ENCODE data around the gene GEMIN4.
"Not testable (repeated sequence)": the region's sequence is repeated elsewhere in the genome, so short reads cannot be mapped to it uniquely, and the experiment has no call there.

GEMIN4 gene

DNA sequence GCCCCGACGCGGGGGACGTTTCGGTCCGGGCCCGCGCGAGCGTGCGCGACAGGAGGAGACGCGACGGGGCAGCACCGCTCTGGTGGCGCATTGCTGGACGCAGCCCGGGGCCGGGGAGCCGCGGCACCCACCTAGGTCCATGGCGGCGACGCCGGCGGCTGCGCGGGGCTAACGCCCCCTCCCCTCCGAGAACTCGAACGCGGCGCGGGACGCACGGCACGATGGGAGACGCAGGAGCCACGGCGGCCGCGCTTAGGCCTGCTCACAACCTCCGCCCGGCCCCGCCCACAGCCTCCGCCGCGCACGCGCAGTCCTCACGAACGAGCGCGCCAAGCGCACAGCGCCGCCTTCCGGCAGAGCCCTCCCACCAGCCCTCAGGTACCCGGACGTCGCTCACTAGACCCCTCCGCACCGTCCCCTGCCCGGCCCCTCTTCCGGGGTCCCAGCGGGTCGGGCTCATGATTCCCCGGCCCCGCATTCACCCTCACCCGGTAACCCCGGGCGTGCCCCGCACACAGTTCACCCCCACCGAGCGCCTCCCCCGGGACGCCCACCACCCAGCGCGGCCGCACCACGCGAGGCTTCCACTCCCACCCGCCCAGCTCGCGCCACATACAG is at the start of gene GEMIN4:
Gene GEMIN4 (minus strand): TSS at position 263 of the 618 bp plus-strand sequence. CDS start 122 bp downstream, at position 141.
- peak; percentile 95 to 100 for DNase-seq

DNA sequence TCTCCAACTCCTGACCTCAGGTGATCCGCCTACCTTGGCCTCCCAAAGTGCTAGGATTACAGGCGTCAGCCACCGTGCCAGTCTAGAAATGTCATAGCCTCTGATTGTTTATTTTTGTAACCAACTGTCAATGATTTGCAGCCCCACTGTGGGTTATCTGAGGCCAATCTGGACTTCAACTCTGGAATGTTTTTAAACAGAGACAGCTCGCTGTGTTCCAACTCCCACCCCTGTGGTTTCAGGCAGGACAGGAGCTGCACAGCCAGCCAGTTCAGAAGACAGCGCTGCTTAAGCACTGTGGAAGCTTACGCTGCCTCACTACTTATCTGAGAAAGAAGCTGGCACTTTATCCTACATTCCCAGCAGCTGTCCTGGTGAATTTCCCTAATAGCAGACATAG is 49.6 kb upstream of the GEMIN4 start:
- no peak for DNase-seq

DNA sequence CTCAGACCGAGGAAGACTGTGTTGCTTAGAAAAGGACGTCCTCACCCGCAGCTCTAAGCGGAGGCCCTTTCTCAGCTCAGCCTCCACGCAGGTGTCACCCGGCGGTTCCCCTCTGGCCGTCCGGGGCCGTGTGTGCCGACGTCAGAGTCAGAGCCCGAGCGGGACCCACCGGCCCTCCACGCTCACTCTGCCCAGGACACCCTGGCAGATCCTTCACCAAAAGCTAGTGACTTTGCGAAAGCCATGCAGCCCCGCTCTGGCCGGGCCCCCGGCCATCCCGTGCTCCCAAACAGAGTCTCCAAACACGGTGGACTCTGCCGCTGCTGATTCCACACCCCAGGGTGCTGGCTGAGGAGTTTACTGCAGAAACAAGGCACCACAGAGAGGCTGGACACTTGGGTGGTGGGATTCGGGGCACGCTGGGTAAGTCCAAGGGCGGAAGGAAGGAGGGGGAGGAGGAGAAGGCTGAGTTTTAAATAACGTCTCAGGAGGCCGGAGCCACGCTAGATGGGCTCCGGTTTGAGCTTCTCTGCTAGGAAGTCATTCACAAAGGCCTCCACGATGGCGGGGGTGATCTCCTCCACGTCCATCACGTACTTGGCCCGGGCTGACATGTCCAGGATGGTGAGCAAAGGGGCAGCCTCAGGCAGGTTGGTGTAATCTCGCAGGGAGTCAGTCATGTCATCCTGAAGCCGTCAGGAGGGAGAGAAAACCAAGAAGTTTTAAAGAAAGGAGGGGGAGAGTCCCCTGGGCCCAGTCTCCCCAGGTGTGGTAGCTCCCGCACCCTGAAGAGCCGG is 48.6 kb upstream of the GEMIN4 start:
- DNase-seq = no peak

DNA sequence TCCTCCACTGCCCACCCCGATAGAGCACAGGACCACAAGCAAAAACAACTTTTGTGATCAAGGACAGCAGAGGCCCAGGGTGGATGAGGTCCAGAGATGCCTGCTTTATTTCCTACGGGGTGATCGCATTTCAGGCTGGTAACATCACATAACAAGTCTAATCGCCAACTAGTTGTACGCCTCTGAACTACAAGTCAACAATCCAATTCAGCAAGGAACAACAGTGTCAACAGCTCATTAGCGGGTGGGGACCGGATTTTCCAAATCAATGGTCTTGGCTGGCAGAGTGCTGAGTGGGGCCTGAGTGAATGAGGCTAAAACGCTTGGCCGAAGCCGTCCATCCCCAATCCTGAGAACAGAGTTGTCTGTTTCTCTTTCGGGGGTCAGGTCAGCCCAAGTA is 47.2 kb upstream of the GEMIN4 start:
- DNase-seq = no peak

GRCh38 chr17:798246-798645 is 46.2 kb upstream of the GEMIN4 start:
- DNase-seq = no peak

GRCh38 chr17:797236-797840 is 45.3 kb upstream of the GEMIN4 start:
- DNase-seq = no peak

DNA sequence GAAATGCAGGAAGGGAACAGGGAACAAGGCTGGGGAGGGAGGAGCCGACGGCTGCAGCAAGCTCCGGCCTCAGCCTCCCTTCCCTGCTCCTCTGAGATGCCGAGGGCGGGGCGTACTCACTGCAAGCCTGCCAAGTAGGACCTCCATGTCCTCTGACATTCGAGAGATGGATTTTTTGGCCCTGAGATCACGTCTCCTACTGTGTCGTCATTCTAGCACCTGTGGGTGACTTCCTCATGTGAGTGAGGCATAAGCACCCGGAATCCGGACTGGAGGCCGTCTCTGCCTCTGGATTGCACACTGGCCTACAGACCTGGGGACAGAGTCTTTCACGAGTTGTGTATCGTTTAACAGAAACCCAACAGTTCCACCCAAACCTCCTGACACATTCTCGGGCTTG is 44.5 kb upstream of the GEMIN4 start:
- no peak for DNase-seq

DNA sequence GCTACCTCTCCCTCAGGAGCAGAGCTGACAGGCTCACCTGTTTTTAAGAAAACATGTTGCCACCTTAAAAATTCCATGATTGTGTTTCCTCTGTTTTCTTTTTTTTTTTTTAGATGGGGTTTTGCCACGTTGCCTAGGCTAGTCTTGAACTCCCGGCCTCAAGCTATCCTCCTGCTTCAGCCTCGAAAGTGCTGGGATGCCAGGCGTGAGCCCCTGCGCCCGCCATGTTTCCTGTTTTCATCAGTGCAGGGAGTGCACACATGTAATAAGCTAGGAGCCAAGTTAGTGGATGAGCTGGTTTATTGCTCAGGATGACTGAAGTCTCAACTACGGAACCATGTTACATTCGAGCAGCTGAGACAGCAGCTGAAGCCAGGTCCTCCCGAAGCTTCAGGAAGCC is 43.7 kb upstream of the GEMIN4 start:
- no peak for DNase-seq

GRCh38 chr17:795276-795675 is 43.2 kb upstream of the GEMIN4 start:
- DNase-seq = no peak

DNA sequence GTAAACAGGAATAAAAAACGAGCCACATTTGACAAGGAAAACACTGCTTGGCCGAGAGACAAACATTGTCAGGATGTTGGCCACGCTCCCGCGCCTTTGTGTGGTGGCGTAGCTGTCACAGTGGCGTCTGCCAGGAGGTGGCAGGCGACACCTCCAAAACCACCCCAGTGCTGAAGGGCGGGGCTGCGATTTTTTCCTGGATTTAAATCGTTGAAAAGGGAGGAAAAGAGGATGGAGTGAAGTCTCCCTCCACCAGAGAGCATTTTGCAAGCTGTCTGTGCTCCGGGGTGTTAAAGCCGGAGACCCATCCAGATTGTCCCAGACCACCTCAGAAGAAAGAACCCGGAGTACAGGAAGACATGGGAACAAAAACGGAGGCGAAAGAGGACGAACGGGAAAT is 42.8 kb upstream of the GEMIN4 start:
- peak; percentile 17 to 24 for DNase-seq

DNA sequence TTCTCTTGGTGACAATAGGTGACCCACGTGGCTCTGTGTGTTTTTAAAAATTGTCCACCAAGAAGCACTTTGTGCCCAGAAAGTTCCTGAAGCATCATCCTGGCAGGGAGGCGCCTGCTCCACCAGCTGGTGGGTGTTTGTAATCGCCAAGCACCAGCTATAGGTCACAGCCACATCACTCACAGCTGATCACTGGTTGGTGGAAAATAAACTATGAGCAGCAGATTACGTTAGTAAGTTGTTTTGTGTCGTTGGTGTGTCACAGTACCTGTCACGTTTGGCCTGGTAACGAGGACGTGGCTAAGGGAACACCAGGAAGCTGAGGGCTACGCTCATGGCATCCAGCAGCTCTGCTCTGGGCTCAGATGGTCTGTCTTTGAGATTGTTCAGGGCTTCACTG is 40.2 kb upstream of the GEMIN4 start:
- no peak for DNase-seq

DNA sequence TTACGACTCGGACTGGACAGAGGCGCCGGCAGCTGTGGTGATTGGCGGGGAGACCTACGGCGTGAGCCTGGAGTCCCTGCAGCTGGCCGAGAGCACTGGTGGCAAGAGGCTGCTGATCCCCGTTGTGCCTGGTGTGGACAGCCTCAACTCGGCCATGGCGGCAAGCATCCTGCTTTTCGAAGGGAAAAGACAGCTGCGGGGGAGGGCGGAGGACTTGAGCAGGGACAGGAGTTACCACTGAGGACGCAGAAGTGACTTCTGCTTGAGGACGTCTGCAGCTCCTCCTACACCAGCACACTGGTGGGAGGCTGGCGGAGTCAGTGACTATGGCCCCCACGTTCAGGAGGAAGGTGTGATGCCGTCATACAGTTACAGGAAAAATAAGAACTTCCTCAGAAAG is 39.8 kb upstream of the GEMIN4 start:
- no peak for DNase-seq

DNA sequence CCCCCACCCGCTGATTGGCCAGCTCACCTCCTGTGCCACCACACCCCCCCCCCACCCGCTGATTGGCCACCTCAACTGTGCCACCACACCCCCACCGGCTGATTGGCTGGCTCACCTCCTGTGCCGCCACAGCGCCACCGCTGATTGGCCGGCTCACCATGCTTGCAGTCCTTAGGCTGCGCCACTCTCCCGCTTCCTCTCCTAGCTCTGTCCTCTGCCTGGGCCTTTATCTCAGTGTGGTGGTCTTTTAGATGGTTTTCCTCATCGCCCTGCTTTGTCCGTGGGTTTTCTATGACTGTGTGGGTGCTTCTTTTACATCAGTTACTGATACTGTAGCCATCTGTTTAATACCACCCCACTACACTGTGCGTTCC is 38.8 kb upstream of the GEMIN4 start:
- not testable (repeated sequence) for DNase-seq

DNA sequence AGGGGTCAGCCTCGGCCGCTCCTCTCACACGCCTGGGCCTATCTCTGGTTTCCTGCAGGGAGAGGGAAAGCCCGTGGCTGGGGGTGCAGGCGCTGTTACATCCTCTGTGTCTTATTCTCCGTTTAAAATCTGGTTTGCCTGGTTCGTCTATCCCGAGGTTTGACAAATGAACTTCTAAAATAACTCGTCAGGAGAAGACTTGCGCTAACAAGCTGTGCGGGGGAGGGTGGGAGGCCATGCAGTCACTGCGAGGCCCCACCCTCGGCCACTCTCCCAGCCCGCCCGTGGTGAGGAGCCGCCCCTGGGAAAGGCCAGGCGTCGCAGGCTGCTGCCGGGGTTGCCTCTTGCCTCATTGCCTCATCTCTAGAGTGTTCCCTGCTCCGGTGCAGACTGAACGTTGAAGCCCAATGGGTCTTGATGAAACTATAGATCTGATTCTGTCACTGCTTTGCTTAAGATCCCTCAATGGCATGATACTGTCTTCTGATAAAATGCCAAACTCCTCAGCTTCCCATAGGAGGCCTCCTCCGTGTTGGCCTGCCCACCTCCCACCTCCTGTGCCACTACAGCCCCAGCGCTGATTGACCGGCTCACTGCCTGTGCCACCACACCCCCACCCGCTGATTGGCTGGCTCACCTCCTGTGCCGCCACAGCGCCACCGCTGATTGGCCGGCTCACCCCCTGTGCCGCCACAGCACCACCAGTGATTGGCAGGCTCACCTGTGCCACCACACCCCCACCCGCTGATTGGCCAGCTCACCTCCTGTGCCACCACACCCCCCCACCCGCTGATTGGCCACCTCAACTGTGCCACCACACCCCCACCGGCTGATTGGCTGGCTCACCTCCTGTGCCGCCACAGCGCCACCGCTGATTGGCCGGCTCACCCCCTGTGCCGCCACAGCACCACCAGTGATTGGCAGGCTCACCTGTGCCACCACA is 38.1 kb upstream of the GEMIN4 start:
- not testable (repeated sequence) for DNase-seq

DNA sequence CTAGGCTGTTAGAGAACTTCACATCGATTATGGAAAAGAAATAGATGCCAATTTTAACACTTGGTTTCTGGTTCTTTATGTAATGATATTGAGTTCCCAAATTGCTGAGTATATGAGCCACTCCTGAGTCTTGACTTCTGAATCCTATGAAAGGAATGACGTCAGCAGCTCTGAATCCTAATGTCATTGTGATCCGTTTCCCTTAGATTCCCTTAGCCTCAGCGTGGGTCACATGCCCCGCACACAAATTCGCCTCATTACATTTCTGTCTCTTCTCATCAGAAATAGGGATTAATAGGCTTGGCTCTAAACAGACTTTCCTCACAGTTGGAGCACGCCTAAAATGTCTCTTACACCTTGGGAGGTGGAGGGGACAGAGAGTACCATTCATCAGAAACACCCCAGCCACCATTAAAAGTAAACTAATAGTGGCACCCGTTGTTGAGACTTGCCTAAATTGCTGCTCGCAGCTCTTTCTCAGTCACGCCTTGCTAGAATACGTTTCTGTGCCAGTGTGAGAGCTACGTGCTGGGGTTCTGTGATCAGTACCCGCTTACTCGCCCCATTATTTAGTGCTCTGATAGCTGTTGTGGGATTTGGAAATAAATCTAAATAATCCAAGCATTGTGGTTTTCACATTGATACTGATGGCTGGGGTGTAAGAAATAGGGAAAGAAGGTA is 37.2 kb upstream of the GEMIN4 start:
- DNase-seq = no peak

DNA sequence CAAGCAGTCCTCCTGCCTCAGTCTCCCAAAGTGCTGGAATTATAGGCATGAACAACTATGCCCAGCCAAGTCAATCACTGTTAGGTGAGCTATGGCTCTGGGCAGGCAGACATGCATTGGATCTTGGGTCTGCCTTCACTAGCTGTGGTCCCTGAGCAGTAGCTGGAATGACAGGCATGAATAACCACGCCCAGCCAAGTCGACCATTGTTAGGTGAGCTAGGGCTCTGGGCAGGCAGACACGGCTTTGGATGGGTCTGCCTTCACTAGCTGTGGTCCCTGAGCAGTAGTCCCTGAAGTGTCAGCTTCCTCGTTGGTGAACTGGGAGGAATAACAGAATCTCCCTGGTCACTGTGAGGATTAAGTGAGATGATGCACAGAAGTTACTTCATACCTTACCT is 36.5 kb upstream of the GEMIN4 start:
- DNase-seq = no peak

DNA sequence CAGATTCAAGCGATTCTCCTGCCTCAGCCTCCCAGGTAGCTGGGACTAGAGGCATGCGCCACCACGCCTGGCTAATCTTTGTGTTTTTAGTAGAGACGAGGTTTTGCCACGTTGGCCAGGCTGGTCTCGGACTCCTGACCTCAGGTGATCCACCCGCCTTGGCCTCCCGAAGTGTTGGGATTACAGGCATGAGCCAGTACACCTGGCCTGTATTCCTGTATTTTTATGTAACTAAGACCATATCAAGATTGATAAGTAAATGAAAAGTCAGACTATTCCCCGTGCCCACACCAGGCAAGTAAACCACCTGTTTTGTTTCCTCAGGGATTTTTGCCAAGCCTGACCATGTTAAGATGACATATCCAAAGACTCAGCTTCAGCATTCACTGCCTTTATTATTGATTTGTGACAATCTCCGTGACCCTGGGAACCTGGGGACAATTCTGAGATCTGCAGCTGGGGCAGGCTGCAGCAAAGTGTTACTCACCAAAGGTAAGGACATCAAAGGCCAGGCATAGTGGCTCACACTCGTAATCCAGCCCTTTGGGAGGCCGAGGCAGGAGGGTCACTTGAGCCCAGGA is 35.7 kb upstream of the GEMIN4 start:
- no peak for DNase-seq

DNA sequence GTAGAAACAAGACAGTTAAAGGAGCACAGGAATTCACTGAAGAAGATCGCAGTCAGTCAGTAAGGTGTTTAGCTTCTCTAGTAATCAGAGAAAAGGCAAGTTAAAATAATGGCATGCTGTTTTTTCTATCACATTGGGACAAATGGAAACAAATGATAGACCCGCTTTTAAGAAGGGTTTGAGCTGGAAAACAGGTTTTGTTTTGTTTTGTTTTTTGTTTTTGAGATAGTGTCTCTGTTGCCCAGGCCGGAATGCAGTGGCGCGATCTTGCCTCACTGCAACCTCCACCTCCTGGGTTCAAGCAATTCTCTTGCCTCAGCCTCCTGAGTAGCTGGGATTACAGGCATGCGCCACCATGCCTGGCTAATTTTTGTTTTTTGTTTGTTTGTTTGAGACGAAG is 33.8 kb upstream of the GEMIN4 start:
- DNase-seq = not testable (repeated sequence)

DNA sequence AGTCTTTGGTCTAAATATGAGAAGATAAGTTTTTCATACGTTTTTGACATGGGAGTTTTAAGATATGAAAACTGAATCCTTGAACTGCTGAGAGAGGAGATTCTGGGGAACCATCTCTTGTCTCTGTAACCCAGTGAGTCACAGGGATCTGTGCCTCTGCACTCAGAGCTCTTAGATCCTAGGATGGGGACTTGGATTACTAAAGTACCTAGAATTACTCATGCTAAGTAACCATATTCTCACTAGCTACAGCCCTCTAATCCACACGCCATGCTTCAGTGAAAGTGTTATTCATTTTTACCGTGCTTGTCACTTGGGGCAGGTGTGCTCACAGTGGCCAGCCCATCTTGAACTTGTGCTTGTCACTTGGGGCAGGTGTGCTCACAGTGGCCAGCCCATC is 32.1 kb upstream of the GEMIN4 start:
- DNase-seq = no peak

DNA sequence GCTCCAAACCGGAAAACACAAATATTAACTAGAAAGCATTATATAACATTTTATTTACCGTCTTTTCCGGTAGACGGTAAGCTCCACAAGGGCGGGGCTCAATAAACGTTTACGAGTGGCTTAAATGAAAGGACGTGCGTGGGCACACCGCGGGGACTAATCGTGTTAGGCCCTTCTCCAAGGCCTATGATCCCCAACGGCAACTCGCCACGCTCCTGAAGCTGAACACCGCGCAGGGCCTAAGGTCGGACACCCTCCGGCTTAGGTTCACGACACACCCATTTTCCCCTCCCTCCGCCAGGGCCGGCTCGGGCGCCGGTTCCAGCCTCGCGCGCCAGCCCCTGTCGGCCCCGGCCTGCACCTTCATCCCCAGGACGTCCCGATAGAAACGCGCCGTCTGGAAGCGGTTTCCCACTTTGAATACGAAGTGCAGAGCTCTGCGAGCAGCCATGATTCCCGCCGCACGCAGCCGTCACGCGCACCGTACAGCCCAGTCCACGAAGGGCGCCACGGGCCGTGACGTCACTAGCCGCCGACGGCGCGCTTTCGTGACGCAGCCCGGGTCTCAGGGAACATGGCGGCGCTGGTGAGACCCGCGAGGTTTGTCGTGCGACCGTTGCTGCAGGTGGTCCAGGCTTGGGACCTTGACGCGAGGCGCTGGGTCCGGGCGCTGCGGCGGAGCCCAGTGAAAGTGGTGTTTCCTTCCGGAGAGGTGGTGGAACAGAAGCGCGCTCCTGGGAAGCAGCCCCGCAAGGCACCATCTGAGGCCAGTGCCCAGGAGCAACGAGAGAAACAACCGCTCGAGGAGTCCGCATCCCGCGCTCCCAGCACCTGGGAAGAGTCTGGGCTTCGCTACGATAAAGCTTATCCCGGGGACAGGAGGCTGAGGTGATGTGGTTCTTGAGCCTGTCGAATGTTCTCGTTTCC is 30.0 kb upstream of the GEMIN4 start, which contains the start of the genes GLOD4 and MRM3:
Gene GLOD4 (minus strand): TSS at position 476 of the 927 bp plus-strand sequence. CDS start 25 bp downstream, at position 451.
Gene MRM3 (plus strand): TSS at position 549 of the 927 bp plus-strand sequence. CDS start 26 bp downstream, at position 575.
- peak; percentile 91 to 96 for DNase-seq

- DNase-seq = no peak
These were observed 26.0 kb upstream of the GEMIN4 start for GRCh38 chr17:778096-778495.
